Activated naive CD4-positive, alpha-beta T cell treated with anti-CD3 and anti-CD28 coated beads, Interleukin-2, amount 50 U/mL, for 24 hours (primary cell): ENCODE data around the gene CELF4.

Experiments used
- H3K27ac Mint-ChIP-seq: one replicate; pipeline ENCODE4 v1.8.0; 2021; ENCODE audit warnings: mild to moderate bottlenecking, mixed read lengths
- H3K27me3 Mint-ChIP-seq: one replicate; pipeline ENCODE4 v1.8.0; 2021; ENCODE audit warnings: mixed read lengths
- H3K36me3 Mint-ChIP-seq: one replicate; pipeline ENCODE4 v1.8.0; 2021; ENCODE audit warnings: mixed read lengths
- H3K4me1 Mint-ChIP-seq: one replicate; pipeline ENCODE4 v1.8.0; 2021; ENCODE audit warnings: mixed read lengths
- H3K4me3 Mint-ChIP-seq: one replicate; pipeline ENCODE4 v1.8.0; 2021; ENCODE audit warnings: mild to moderate bottlenecking, mixed read lengths
- H3K9me3 Mint-ChIP-seq: one replicate; pipeline ENCODE4 v1.8.0; 2021; ENCODE audit warnings: mixed read lengths

CELF4 gene

GRCh38 chr18:37405229-37405628 is 160.4 kb downstream of the CELF4 start:
- Mint-ChIP-seq H3K9me3 (no peaks in the 10 kb centered on the region), H3K36me3 (no peaks in the 10 kb centered on the region), H3K4me1 (no peaks in the 10 kb centered on the region), H3K27me3 (no peaks in the 10 kb centered on the region), H3K4me3 (no peak overlapping the region), H3K27ac (peak overlapping the region; percentile 8)

GRCh38 chr18:37403788-37404187 is 161.8 kb downstream of the CELF4 start:
- no peak overlapping the region for H3K27ac Mint-ChIP-seq
- no peaks in the 10 kb centered on the region for H3K27me3 Mint-ChIP-seq
- no peaks in the 10 kb centered on the region for H3K36me3 Mint-ChIP-seq
- no peak overlapping the region for H3K4me3 Mint-ChIP-seq
- H3K4me1 Mint-ChIP-seq = no peaks in the 10 kb centered on the region
- no peaks in the 10 kb centered on the region for H3K9me3 Mint-ChIP-seq

GRCh38 chr18:37403100-37403781 is 162.4 kb downstream of the CELF4 start:
- Mint-ChIP-seq H3K36me3 (no peaks in the 10 kb centered on the region), H3K27me3 (no peaks in the 10 kb centered on the region), H3K9me3 (no peaks in the 10 kb centered on the region), H3K4me1 (no peaks in the 10 kb centered on the region), H3K27ac (no peak overlapping the region), H3K4me3 (no peak overlapping the region)

- H3K4me3 Mint-ChIP-seq = no peak overlapping the region
- no peak overlapping the region for H3K27ac Mint-ChIP-seq
- H3K27me3 Mint-ChIP-seq = no peaks in the 10 kb centered on the region
- H3K9me3 Mint-ChIP-seq = no peaks in the 10 kb centered on the region
- no peaks in the 10 kb centered on the region for H3K36me3 Mint-ChIP-seq
- H3K4me1 Mint-ChIP-seq = no peaks in the 10 kb centered on the region
Observed at GRCh38 chr18:37402735-37403099, 162.9 kb downstream of the CELF4 start.

- Mint-ChIP-seq H3K36me3 (no peaks in the 10 kb centered on the region), H3K9me3 (no peaks in the 10 kb centered on the region), H3K4me3 (no peak overlapping the region), H3K27ac (no peak overlapping the region), H3K4me1 (no peaks in the 10 kb centered on the region), H3K27me3 (peaks cover 1% of the 10 kb centered on the region)
Observed at GRCh38 chr18:37400802-37401201, 164.8 kb downstream of the CELF4 start.

GRCh38 chr18:37398248-37398920 is 167.2 kb downstream of the CELF4 start:
- peaks cover 7% of the 10 kb centered on the region for H3K4me1 Mint-ChIP-seq
- no peak overlapping the region for H3K27ac Mint-ChIP-seq
- H3K9me3 Mint-ChIP-seq = no peaks in the 10 kb centered on the region
- H3K4me3 Mint-ChIP-seq = no peak overlapping the region
- H3K27me3 Mint-ChIP-seq = peaks cover 10% of the 10 kb centered on the region
- H3K36me3 Mint-ChIP-seq = no peaks in the 10 kb centered on the region

- H3K27ac Mint-ChIP-seq = no peak overlapping the region
- no peaks in the 10 kb centered on the region for H3K36me3 Mint-ChIP-seq
- H3K9me3 Mint-ChIP-seq = no peaks in the 10 kb centered on the region
- no peak overlapping the region for H3K4me3 Mint-ChIP-seq
- H3K4me1 Mint-ChIP-seq = peaks cover 7% of the 10 kb centered on the region
- peaks cover 13% of the 10 kb centered on the region for H3K27me3 Mint-ChIP-seq
Observed at GRCh38 chr18:37397814-37398213, 167.8 kb downstream of the CELF4 start.

GRCh38 chr18:37396971-37397720 is 168.5 kb downstream of the CELF4 start:
- no peaks in the 10 kb centered on the region for H3K9me3 Mint-ChIP-seq
- H3K27ac Mint-ChIP-seq = no peak overlapping the region
- no peak overlapping the region for H3K4me3 Mint-ChIP-seq
- H3K27me3 Mint-ChIP-seq = peaks cover 16% of the 10 kb centered on the region
- no peaks in the 10 kb centered on the region for H3K36me3 Mint-ChIP-seq
- peaks cover 7% of the 10 kb centered on the region for H3K4me1 Mint-ChIP-seq

- H3K36me3 Mint-ChIP-seq = no peaks in the 10 kb centered on the region
- H3K27me3 Mint-ChIP-seq = peaks cover 16% of the 10 kb centered on the region
- no peaks in the 10 kb centered on the region for H3K9me3 Mint-ChIP-seq
- H3K4me3 Mint-ChIP-seq = no peak overlapping the region
- H3K4me1 Mint-ChIP-seq = peaks cover 7% of the 10 kb centered on the region
- H3K27ac Mint-ChIP-seq = no peak overlapping the region
Observed at GRCh38 chr18:37395631-37396030, 170.0 kb downstream of the CELF4 start.

- Mint-ChIP-seq H3K4me3 (peak overlapping the region; percentile 28), H3K4me1 (peaks cover 7% of the 10 kb centered on the region), H3K27me3 (peaks cover 16% of the 10 kb centered on the region), H3K9me3 (no peaks in the 10 kb centered on the region), H3K36me3 (no peaks in the 10 kb centered on the region), H3K27ac (peak overlapping the region; percentile 65)
Observed at GRCh38 chr18:37395138-37395537, 170.5 kb downstream of the CELF4 start.

GRCh38 chr18:37394610-37394965 is 171.0 kb downstream of the CELF4 start:
- no peak overlapping the region for H3K4me3 Mint-ChIP-seq
- peaks cover 7% of the 10 kb centered on the region for H3K4me1 Mint-ChIP-seq
- no peaks in the 10 kb centered on the region for H3K36me3 Mint-ChIP-seq
- peaks cover 16% of the 10 kb centered on the region for H3K27me3 Mint-ChIP-seq
- no peaks in the 10 kb centered on the region for H3K9me3 Mint-ChIP-seq
- H3K27ac Mint-ChIP-seq = no peak overlapping the region

- Mint-ChIP-seq H3K36me3 (no peaks in the 10 kb centered on the region), H3K4me1 (peaks cover 7% of the 10 kb centered on the region), H3K27me3 (peaks cover 16% of the 10 kb centered on the region), H3K4me3 (no peak overlapping the region), H3K27ac (no peak overlapping the region), H3K9me3 (no peaks in the 10 kb centered on the region)
Observed at GRCh38 chr18:37393945-37394609, 171.5 kb downstream of the CELF4 start.

GRCh38 chr18:37393221-37393827 is 172.3 kb downstream of the CELF4 start:
- Mint-ChIP-seq H3K4me3 (no peak overlapping the region), H3K27me3 (peaks cover 16% of the 10 kb centered on the region), H3K9me3 (no peaks in the 10 kb centered on the region), H3K27ac (no peak overlapping the region), H3K36me3 (no peaks in the 10 kb centered on the region), H3K4me1 (peaks cover 7% of the 10 kb centered on the region)

- Mint-ChIP-seq H3K27me3 (peaks cover 16% of the 10 kb centered on the region), H3K4me3 (no peak overlapping the region), H3K4me1 (peaks cover 7% of the 10 kb centered on the region), H3K27ac (no peak overlapping the region), H3K9me3 (no peaks in the 10 kb centered on the region), H3K36me3 (no peaks in the 10 kb centered on the region)
Observed at GRCh38 chr18:37392648-37393047, 172.9 kb downstream of the CELF4 start.

GRCh38 chr18:37391698-37392548 is 173.7 kb downstream of the CELF4 start:
- H3K27ac Mint-ChIP-seq = no peak overlapping the region
- peaks cover 7% of the 10 kb centered on the region for H3K4me1 Mint-ChIP-seq
- H3K27me3 Mint-ChIP-seq = peaks cover 16% of the 10 kb centered on the region
- no peak overlapping the region for H3K4me3 Mint-ChIP-seq
- H3K36me3 Mint-ChIP-seq = no peaks in the 10 kb centered on the region
- H3K9me3 Mint-ChIP-seq = no peaks in the 10 kb centered on the region
